ENCODE data around the gene ESM1. TPM values are rescaled to one million over a fixed set of nuclear protein-coding genes. Genes with fewer than 3 reads are reported as not detected.
"Not testable (repeated sequence)": the region's sequence is repeated elsewhere in the genome, so short reads cannot be mapped to it uniquely, and the experiment has no call there.

Gene ESM1
- total RNA-seq, 1 donor from 2014 or later: not detected

DNA sequence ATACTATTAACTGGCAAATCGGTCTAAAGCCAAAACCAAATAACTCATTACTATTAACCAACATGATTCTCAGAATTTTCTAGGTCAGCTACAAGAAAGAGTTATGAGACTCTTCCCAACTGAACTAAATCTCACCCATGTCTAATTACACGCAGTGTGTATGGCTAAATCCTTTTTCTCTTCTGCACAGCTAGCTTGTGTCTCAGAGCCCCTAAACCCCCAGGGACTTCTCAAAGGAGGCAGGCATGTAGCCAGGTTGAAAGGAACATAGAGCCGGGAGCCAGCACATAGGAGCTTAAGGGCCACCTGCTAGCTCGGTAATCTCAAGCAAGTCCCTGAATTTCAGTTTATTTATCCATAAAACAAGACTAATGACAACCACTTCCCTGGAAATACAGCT is 36.4 kb upstream of the ESM1 start:
- Mint-ChIP-seq H3K4me1 (peaks cover 19% of the 10 kb centered on the region), H3K27ac (peak overlapping the region; percentile 83), H3K27me3 (ENCODE audit: insufficient read depth, low read depth) (peaks cover 8% of the 10 kb centered on the region), H3K36me3 (no peaks in the 10 kb centered on the region), H3K4me3 (no peak overlapping the region), H3K9me3 (peaks cover 3% of the 10 kb centered on the region)
- Histone ChIP-seq H3K9ac (no peak overlapping the region), H3K4me3 (no peak overlapping the region), H3K36me3 (no peaks in the 10 kb centered on the region), H4K20me1 (ENCODE audit: low read depth) (no peaks in the 10 kb centered on the region), H3F3A (ENCODE audit: low read depth) (peaks cover 3% of the 10 kb centered on the region), H2AFZ (replicated peaks) (peak overlapping the region; percentile 15), H3K79me2 (ENCODE audit: low read depth) (no peaks in the 10 kb centered on the region), H3K9me3 (ENCODE audit: low read depth) (no peaks in the 10 kb centered on the region), H3K4me2 (peak overlapping the region; percentile 12), H3K27ac (no peak overlapping the region), H3K4me1 (peaks cover 25% of the 10 kb centered on the region), H3K27me3 (no peaks in the 10 kb centered on the region)
- TF ChIP-seq EZH2phosphoT487 (IDR thresholded peaks at IDR 0.05) (no peak), EZH2 (IDR thresholded peaks at IDR 0.05) (no peak), CTCF (IDR thresholded peaks at IDR 0.05) (no peak)
- peak; percentile 38 for DNase-seq (ENCODE audit: low spot score)

DNA sequence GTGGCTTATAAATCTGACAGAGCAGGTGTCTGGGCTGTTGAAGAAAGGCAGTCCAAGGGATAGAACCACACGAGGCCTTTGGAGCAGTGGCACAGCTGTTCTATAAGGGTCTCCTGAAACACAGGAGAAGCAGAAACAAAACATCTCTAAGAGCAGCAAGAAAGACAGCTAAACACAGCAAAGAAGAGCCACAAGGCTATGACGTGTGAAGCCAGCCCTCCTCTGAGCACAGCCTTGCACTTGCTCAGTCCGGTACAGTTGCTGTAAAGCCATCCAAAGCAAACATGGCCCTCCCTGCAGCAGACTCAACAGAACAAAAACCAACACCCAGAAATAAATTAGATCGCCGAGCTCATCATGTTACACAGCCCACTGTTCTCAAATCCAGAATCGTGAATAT is 36.0 kb upstream of the ESM1 start:
- Mint-ChIP-seq H3K4me1 (peaks cover 19% of the 10 kb centered on the region), H3K36me3 (no peaks in the 10 kb centered on the region), H3K27me3 (ENCODE audit: insufficient read depth, low read depth) (peaks cover 6% of the 10 kb centered on the region), H3K4me3 (no peak overlapping the region), H3K27ac (peak overlapping the region; percentile 5), H3K9me3 (peaks cover 1% of the 10 kb centered on the region)
- no peak overlapping the region for H3K4me2 ChIP-seq
- no peak for DNase-seq (ENCODE audit: low spot score)
- H3K4me3 ChIP-seq: no peak overlapping the region
- H2AFZ ChIP-seq (replicated peaks): no peak overlapping the region
- no peak overlapping the region for H3K27ac ChIP-seq
- no peak overlapping the region for H3K9ac ChIP-seq
- H3K4me1 ChIP-seq: peaks cover 25% of the 10 kb centered on the region
- no peaks in the 10 kb centered on the region for H4K20me1 ChIP-seq (ENCODE audit: low read depth)
- H3K27me3 ChIP-seq: no peaks in the 10 kb centered on the region
- TF ChIP-seq EZH2phosphoT487 (IDR thresholded peaks at IDR 0.05): no peak
- no peaks in the 10 kb centered on the region for H3K79me2 ChIP-seq (ENCODE audit: low read depth)
- no peaks in the 10 kb centered on the region for H3K9me3 ChIP-seq (ENCODE audit: low read depth)
- no peaks in the 10 kb centered on the region for H3K36me3 ChIP-seq
- peaks cover 3% of the 10 kb centered on the region for H3F3A ChIP-seq (ENCODE audit: low read depth)

DNA sequence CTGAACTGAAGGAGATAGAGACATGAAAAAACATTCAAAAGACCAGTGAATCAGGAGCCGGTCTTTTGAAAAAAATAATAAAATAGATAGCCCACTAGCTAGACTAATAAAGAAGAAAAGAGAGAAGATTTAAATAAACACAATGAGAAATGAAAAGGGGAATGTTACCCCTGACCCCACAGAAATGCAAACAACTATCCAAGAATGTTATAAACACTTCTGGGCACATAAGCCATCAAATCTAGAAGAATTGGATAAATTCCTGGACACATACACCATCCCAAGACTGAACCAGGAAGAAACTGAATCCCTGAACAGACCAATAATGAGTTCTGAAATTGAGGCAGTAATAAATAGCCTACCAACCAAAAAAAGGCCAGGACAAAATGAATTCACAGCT is 24.8 kb upstream of the ESM1 start:
- H3K4me1 Mint-ChIP-seq; H3K27ac ChIP-seq; H4K20me1 ChIP-seq (ENCODE audit: low read depth); H3K36me3 Mint-ChIP-seq; H2AFZ ChIP-seq (replicated peaks); H3K36me3 ChIP-seq; DNase-seq (ENCODE audit: low spot score); H3F3A ChIP-seq (ENCODE audit: low read depth); H3K79me2 ChIP-seq (ENCODE audit: low read depth); H3K9me3 ChIP-seq (ENCODE audit: low read depth); H3K27me3 ChIP-seq; H3K4me3 ChIP-seq; H3K9ac ChIP-seq; H3K4me2 ChIP-seq; H3K27ac Mint-ChIP-seq; H3K4me1 ChIP-seq; H3K4me3 Mint-ChIP-seq: not testable (repeated sequence)
- H3K27me3 Mint-ChIP-seq (ENCODE audit: insufficient read depth, low read depth): peaks cover 11% of the 10 kb centered on the region
- peaks cover 39% of the 10 kb centered on the region for H3K9me3 Mint-ChIP-seq

GRCh38 chr5:55004729-55005128 is 19.3 kb upstream of the ESM1 start:
- Histone ChIP-seq H3K4me2 (no peak overlapping the region), H3K4me1 (no peaks in the 10 kb centered on the region), H3K36me3 (no peaks in the 10 kb centered on the region), H3K79me2 (ENCODE audit: low read depth) (no peaks in the 10 kb centered on the region), H3K9me3 (ENCODE audit: low read depth) (no peaks in the 10 kb centered on the region), H2AFZ (replicated peaks) (no peak overlapping the region), H3F3A (ENCODE audit: low read depth) (no peaks in the 10 kb centered on the region), H3K27ac (no peak overlapping the region), H4K20me1 (ENCODE audit: low read depth) (no peaks in the 10 kb centered on the region), H3K9ac (no peak overlapping the region), H3K27me3 (no peaks in the 10 kb centered on the region), H3K4me3 (no peak overlapping the region)
- TF ChIP-seq CTCF (IDR thresholded peaks at IDR 0.05) (no peak), EZH2 (IDR thresholded peaks at IDR 0.05) (no peak), EZH2phosphoT487 (IDR thresholded peaks at IDR 0.05) (no peak)
- H3K27me3 Mint-ChIP-seq (ENCODE audit: insufficient read depth, low read depth): peaks cover 5% of the 10 kb centered on the region
- DNase-seq (ENCODE audit: low spot score): no peak
- no peak overlapping the region for H3K27ac Mint-ChIP-seq
- H3K9me3 Mint-ChIP-seq: peaks cover 8% of the 10 kb centered on the region
- H3K4me1 Mint-ChIP-seq: no peaks in the 10 kb centered on the region
- no peak overlapping the region for H3K4me3 Mint-ChIP-seq
- no peaks in the 10 kb centered on the region for H3K36me3 Mint-ChIP-seq

All from neural progenitor cell (in vitro differentiated cells).